HL-60 (cell line): ENCODE data around the gene WDR59.

ENCODE experiments used
- POLR2AphosphoS5 ChIP-seq: IDR thresholded peaks from 2 replicates; pipeline ENCODE4 v1.6.1; 2012; ENCODE audit warnings: low read depth
- TF ChIP-seq, protein P1 (sequence below): IDR thresholded peaks from one replicate; pipeline ENCODE4 v1.5.1; 2011; ENCODE audit warnings: low read length, control low read depth, inconsistent platforms; ENCODE audit not compliant: insufficient read depth

DNA sequence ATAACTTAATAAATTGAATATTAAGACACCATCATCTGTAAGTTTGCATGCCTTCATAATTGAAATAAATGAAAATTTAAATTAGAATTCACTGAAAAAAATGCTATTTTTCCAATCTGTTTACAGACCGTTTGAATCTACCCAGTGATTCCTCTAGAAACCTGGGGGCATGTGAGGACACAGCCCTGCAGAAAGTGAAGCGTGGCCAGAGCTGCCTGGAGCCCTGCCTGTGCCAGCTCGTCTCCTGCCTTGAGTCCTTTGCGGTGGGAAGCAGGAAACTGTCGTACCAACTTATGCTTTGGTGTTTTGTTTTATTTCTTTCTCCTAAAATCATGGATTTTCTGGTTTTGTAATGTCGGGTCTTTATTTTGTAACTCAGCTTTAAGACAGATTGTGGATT lies 142.5 kb downstream of the WDR59 start:
- TF ChIP-seq, protein P1, sequence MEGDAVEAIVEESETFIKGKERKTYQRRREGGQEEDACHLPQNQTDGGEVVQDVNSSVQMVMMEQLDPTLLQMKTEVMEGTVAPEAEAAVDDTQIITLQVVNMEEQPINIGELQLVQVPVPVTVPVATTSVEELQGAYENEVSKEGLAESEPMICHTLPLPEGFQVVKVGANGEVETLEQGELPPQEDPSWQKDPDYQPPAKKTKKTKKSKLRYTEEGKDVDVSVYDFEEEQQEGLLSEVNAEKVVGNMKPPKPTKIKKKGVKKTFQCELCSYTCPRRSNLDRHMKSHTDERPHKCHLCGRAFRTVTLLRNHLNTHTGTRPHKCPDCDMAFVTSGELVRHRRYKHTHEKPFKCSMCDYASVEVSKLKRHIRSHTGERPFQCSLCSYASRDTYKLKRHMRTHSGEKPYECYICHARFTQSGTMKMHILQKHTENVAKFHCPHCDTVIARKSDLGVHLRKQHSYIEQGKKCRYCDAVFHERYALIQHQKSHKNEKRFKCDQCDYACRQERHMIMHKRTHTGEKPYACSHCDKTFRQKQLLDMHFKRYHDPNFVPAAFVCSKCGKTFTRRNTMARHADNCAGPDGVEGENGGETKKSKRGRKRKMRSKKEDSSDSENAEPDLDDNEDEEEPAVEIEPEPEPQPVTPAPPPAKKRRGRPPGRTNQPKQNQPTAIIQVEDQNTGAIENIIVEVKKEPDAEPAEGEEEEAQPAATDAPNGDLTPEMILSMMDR: no peak
- no peak for TF ChIP-seq POLR2AphosphoS5
